HAP-1 (cell line): ENCODE data around the gene FKBP7.
"Not testable (repeated sequence)": the region's sequence is repeated elsewhere in the genome, so short reads cannot be mapped to it uniquely, and the experiment has no call there.

ENCODE experiments used
- DNase-seq, 2 experiments: peaks; one replicate each; pipeline ENCODE4 v3.0.0-alpha.2; 2016 to 2020; ENCODE audit warnings: low spot score in 2 of 2
- H3K27me3 ChIP-seq: fragments of 250-450 bp; sonication (Bioruptor Pico); 2 replicates; pipeline ENCODE4 v1.5.1; 2020; ENCODE audit warnings: low read depth, mild to moderate bottlenecking, moderate library complexity
- H3K36me3 ChIP-seq: fragments of 250-450 bp; sonication (Bioruptor Pico); replicated peaks from 2 replicates; pipeline ENCODE4 v1.5.1; 2020; ENCODE audit warnings: mild to moderate bottlenecking
- H3K4me1 ChIP-seq: fragments of 250-450 bp; sonication (Bioruptor Pico); 2 replicates; pipeline ENCODE4 v1.5.1; 2020; ENCODE audit warnings: mild to moderate bottlenecking
- H3K4me3 ChIP-seq: fragments of 250-450 bp; sonication (Bioruptor Pico); 2 replicates; pipeline ENCODE4 v1.5.1; 2020; ENCODE audit warnings: mild to moderate bottlenecking, moderate library complexity
- H3K9me3 ChIP-seq: fragments of 250-450 bp; sonication (Bioruptor Pico); 2 replicates; pipeline ENCODE4 v1.5.1; 2020; ENCODE audit warnings: mild to moderate bottlenecking, moderate library complexity
- in situ Hi-C: fragments of 300-500 bp; cut with MboI; formaldehyde crosslinking; loops from 3 replicates; pipeline ENCODE4 v1.14.3; 2020; ENCODE audit warnings: low sequenced_read_pairs, inconsistent platforms, mixed read lengths

Gene FKBP7

GRCh38 chr2:178479275-178479616 is 846 bp upstream of the FKBP7 start:
- Histone ChIP-seq H3K4me3 (peak overlapping the region; percentile 52), H3K27me3 (no peaks in the 10 kb centered on the region), H3K4me1 (peaks cover 25% of the 10 kb centered on the region), H3K36me3 (no peaks in the 10 kb centered on the region), H3K9me3 (no peaks in the 10 kb centered on the region)
- no peak for DNase-seq
- in situ Hi-C loops = no loop called here

DNA sequence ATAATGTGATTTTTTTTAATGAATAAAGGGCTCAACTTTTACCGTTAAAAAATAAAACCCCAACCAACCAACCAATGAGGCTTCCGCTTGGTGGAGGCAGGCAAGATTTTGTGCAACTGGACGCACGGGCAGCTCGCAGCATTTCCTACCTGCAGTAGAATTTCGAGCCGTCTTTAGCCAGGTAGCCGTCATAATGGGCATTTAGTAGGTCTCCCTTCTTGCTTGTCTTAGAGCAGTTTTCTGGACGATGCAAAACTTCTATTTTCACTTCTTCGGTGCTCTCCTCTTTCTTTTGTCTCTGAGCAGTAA is 316 bp downstream of the FKBP7 start:
- Histone ChIP-seq H3K9me3 (no peaks in the 10 kb centered on the region), H3K27me3 (no peaks in the 10 kb centered on the region), H3K4me1 (peaks cover 25% of the 10 kb centered on the region), H3K4me3 (peak overlapping the region; percentile 52), H3K36me3 (no peaks in the 10 kb centered on the region)
- peak in 1 of 2 experiments; percentile 26 for DNase-seq
- in situ Hi-C loops = no loop called here

DNA sequence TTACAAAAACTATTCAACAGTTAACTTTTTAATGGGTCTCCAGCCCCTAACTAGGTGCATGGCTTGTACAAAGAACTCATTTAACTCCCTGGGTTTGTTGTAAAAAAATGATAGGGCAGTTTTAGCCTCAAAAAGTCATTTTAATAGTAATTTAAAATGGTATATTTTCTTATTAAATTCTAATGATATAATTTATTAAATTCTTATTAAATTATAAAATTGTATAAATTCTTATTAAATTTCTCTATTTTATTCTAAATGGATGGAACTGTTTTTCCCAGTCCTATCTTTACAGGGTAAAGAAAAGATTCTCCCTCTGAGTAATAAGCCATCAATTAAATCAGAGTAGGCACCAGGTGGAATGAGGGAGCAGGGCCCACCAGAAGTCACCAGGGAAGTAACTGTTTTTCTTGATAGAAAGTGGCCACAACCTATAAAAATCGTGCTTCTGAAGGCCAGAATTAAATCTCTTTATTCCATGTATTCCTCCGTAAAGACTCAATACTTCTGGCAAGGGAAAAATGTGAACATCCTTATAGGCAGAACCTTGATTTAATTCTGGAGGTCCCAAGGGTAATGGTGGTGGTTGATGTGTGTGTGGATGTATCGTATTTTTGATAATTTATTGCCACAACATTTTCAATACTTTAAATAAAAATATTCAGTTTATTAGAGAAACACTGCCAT is 814 bp downstream of the FKBP7 start:
- no peaks in the 10 kb centered on the region for H3K27me3 ChIP-seq
- H3K4me3 ChIP-seq = peak overlapping the region; percentile 52
- H3K4me1 ChIP-seq = peaks cover 23% of the 10 kb centered on the region
- in situ Hi-C loops = no loop called here
- no peaks in the 10 kb centered on the region for H3K36me3 ChIP-seq
- DNase-seq = no peak
- no peaks in the 10 kb centered on the region for H3K9me3 ChIP-seq

GRCh38 chr2:178476477-178476876 is 1.9 kb downstream of the FKBP7 start:
- in situ Hi-C loops = no loop called here
- H3K4me3 ChIP-seq = no peak overlapping the region
- H3K9me3 ChIP-seq = no peaks in the 10 kb centered on the region
- no peak for DNase-seq
- no peaks in the 10 kb centered on the region for H3K36me3 ChIP-seq
- H3K4me1 ChIP-seq = peaks cover 17% of the 10 kb centered on the region
- H3K27me3 ChIP-seq = no peaks in the 10 kb centered on the region

- no peak overlapping the region for H3K4me3 ChIP-seq
- no peaks in the 10 kb centered on the region for H3K27me3 ChIP-seq
- in situ Hi-C loops = no loop called here
- no peak for DNase-seq
- H3K9me3 ChIP-seq = no peaks in the 10 kb centered on the region
- H3K36me3 ChIP-seq = 0 out of 2 replicates have a peak, but pooled peaks cover under 1% of the 10 kb centered on the region
- H3K4me1 ChIP-seq = peaks cover 9% of the 10 kb centered on the region
Measured at GRCh38 chr2:178474560-178474959, 3.8 kb downstream of the FKBP7 start.

- DNase-seq = no peak
- H3K4me1 ChIP-seq = peaks cover 4% of the 10 kb centered on the region; the same call in 1 of the 2 replicates
Measured at GRCh38 chr2:178473931-178474330, 4.5 kb downstream of the FKBP7 start.

GRCh38 chr2:178473373-178473772 is 5.0 kb downstream of the FKBP7 start:
- Histone ChIP-seq H3K36me3 (0 out of 2 replicates have a peak, but pooled peaks cover 5% of the 10 kb centered on the region), H3K27me3 (no peaks in the 10 kb centered on the region), H3K4me1 (peaks cover 4% of the 10 kb centered on the region; the same call in 1 of the 2 replicates), H3K4me3 (no peak overlapping the region), H3K9me3 (no peaks in the 10 kb centered on the region)
- in situ Hi-C loops = no loop called here
- no peak for DNase-seq

More at GRCh38 chr2:178473931-178474330, 4.5 kb downstream of the FKBP7 start:
- H3K27me3 ChIP-seq = no peaks in the 10 kb centered on the region
- 0 out of 2 replicates have a peak, but pooled peaks cover 5% of the 10 kb centered on the region for H3K36me3 ChIP-seq
- H3K9me3 ChIP-seq = no peaks in the 10 kb centered on the region
- no peak overlapping the region for H3K4me3 ChIP-seq
- in situ Hi-C loops = no loop called here

- H3K9me3 ChIP-seq, H3K36me3 ChIP-seq, H3K4me3 ChIP-seq, H3K4me1 ChIP-seq, H3K27me3 ChIP-seq, DNase-seq, in situ Hi-C loops: not testable (repeated sequence)
Measured at GRCh38 chr2:178471313-178471712, 7.1 kb downstream of the FKBP7 start.

- in situ Hi-C loops = no loop called here
- no peak for DNase-seq
- Histone ChIP-seq H3K4me1 (no peaks in the 10 kb centered on the region), H3K9me3 (no peaks in the 10 kb centered on the region), H3K36me3 (peaks cover 5% of the 10 kb centered on the region; the same call in 1 of the 2 replicates), H3K27me3 (no peaks in the 10 kb centered on the region), H3K4me3 (no peak overlapping the region)
Measured at GRCh38 chr2:178469219-178469849, 9.1 kb downstream of the FKBP7 start.

DNA sequence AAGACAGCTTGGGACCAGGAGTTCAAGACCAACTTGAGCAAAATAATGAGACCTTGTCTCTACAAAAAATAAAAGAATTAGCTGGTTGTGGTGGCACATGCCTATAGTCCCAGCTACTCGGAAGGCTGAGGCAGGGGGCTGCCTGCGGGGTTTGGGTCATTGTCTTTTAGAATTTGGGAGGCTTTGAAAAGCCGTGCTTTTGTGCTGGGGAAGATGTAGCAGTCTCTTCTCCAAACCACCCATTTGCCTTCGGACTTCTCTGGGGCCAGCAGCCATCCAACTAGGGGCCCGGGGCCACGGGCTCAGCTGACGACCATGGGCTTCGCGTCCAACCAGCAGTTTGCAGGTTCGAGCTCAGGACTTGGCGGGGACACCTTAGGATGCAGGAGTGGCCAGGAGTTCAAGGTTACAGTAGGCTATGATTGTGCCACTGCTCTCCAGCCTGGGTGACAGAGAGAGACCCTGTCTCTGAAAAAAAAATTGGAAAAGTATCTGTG is 21.0 kb downstream of the FKBP7 start:
- in situ Hi-C loops = no loop called here
- no peaks in the 10 kb centered on the region for H3K27me3 ChIP-seq
- no peaks in the 10 kb centered on the region for H3K36me3 ChIP-seq
- H3K9me3 ChIP-seq = no peaks in the 10 kb centered on the region
- H3K4me1 ChIP-seq = peaks cover 13% of the 10 kb centered on the region; the same call in 1 of the 2 replicates
- no peak overlapping the region for H3K4me3 ChIP-seq
- DNase-seq = no peak

DNA sequence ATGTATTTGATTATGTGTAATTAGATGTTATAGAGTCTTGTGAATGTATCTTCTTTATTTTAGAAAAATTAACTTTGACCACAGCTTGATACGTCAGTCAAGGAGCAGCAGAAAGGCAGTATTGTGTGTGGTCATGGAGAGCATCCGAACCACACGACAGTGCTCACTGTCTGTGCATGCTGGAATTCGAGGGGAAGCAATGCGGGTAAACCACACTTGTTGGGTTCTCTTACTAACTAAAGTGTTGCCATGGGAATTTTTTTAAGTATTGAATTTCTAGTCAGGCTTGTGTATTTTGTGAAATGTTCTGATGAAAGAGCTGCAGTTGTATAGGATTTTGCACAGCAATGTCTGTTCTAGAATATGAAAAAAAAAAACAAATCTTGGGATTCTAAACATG is 22.5 kb downstream of the FKBP7 start:
- H3K4me3 ChIP-seq = no peak overlapping the region
- DNase-seq = no peak
- H3K9me3 ChIP-seq = no peaks in the 10 kb centered on the region
- in situ Hi-C loops = no loop called here
- no peaks in the 10 kb centered on the region for H3K27me3 ChIP-seq
- H3K4me1 ChIP-seq = peaks cover 18% of the 10 kb centered on the region
- H3K36me3 ChIP-seq = no peaks in the 10 kb centered on the region

GRCh38 chr2:178452870-178453269 is 25.5 kb downstream of the FKBP7 start:
- in situ Hi-C loops = no loop called here
- H3K9me3 ChIP-seq = no peaks in the 10 kb centered on the region
- H3K4me1 ChIP-seq = peaks cover 18% of the 10 kb centered on the region
- no peak overlapping the region for H3K4me3 ChIP-seq
- H3K36me3 ChIP-seq = peaks cover 11% of the 10 kb centered on the region
- DNase-seq = no peak
- H3K27me3 ChIP-seq = no peaks in the 10 kb centered on the region

DNA sequence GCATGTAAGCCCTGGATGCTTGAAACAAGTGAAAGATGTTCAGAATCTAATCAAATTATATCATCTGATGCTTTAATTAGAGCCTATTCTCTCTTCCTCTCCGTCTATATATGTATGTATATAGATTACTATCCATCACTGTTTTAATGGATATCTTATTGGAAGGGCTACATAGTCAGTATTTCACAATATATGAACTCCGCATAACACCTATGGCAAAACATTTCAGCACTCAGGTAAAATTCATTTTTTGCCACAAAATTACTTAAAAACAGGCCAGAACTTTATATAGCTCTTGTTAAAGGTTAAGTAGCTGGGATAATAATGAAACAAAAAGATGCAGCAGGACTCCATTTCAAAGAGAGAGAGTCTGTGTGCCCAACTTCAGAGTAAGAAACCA is 26.1 kb downstream of the FKBP7 start:
- Histone ChIP-seq H3K4me3 (no peak overlapping the region), H3K36me3 (peaks cover 12% of the 10 kb centered on the region), H3K9me3 (no peaks in the 10 kb centered on the region), H3K27me3 (no peaks in the 10 kb centered on the region), H3K4me1 (peaks cover 18% of the 10 kb centered on the region)
- in situ Hi-C loops = no loop called here
- DNase-seq = no peak

DNA sequence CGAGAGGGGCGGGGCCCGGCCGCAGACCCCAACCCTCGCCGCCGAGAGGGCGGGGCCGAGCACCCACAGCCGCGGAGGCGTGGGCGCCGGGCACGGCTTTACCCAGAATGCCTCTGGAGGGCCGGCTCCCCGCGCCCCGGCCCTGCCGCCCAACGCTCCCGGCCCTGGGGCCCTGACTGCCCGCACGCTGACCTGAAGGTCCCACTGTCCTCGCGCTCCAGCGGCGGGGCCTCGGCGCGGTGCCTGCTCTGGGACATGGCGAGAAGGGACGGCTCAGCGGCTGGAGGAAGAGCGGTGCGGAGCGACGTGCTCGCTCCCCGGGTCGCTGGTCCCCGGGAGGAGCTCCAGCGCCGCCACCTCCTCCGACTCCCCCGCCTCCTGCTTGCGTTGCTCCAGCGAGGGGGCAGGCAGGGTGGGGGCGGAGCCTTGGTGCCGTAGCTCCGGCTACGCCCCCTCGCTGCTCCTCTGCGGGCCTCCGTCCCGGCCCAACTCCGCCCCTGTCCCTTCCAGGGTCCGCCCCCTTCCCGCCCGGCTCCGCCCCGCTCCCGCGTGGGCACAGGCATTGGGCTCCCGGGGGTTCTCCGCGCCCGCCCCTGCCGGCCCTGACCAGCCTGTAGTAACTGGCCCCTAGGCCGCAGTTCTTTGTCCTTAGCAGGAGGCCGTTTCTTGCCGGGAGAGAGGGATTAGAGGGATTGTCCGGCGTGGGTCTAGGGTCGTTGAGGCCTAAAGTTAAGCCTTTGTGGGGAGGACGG is 27.4 kb downstream of the FKBP7 start, which contains the start of the genes PJVK and PRKRA:
TSS of gene PJVK (plus strand) at position 605 of the 752 bp plus-strand sequence. CDS start 2,032 bp downstream, outside the sequence.
TSS of gene PRKRA (minus strand) at position 402 of the 752 bp plus-strand sequence. CDS start at position 257, 145 bp downstream.
- no peaks in the 10 kb centered on the region for H3K9me3 ChIP-seq
- peaks cover 18% of the 10 kb centered on the region for H3K36me3 ChIP-seq
- in situ Hi-C loops = no loop called here
- H3K4me1 ChIP-seq = peaks cover 18% of the 10 kb centered on the region
- peak within 1 kb of the TSS; percentile 83 for H3K4me3 ChIP-seq
- DNase-seq = peak; percentile 96 to 98
- no peaks in the 10 kb centered on the region for H3K27me3 ChIP-seq
